Gastroesophageal sphincter (tissue), 3 donors: ENCODE results near the gene TRDN.

Source experiments
- EP300 ChIP-seq: sonication (generic); formaldehyde crosslinking; IDR thresholded peaks from one replicate; pipeline ENCODE4 v1.6.1; 2017; ENCODE audit warnings: antibody characterized with exemption, mild to moderate bottlenecking
- POLR2AphosphoS5 ChIP-seq: sonication (generic); formaldehyde crosslinking; IDR thresholded peaks from one replicate; pipeline ENCODE4 v1.6.1; 2017; ENCODE audit warnings: antibody characterized with exemption
- TF ChIP-seq, protein P1 (sequence below), 4 experiments: fragments of 200-600 bp in 2 of 4; fragments of 450-650 bp in 2 of 4; sonication (generic) in 1 of 4; IDR thresholded peaks; one replicate each; pipeline ENCODE4 v1.5.1; 2017 to 2019; ENCODE audit warnings: antibody characterized with exemption in 4 of 4, mild to moderate bottlenecking in 2 of 4, moderate library complexity in 2 of 4

DNA sequence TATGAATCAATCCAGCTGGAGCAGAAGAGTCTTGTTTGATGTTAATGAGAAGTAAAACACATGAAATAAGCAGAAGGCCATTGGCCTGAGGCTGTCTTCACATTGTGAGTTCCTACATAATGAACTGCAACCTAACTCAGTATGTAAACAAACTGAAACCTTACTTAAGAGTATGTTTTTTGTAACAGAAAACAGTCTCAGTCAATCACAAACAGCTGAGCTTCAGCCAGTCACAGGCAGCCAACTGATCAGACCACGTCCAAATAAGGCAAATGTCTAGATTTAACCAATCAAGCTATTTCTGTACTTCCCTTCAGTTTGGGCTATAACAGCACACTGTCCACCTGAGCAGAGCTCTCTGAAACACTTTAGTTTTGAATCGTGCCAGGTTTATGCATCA, 234.7 kb downstream of the TRDN start:
- TF ChIP-seq, protein P1, sequence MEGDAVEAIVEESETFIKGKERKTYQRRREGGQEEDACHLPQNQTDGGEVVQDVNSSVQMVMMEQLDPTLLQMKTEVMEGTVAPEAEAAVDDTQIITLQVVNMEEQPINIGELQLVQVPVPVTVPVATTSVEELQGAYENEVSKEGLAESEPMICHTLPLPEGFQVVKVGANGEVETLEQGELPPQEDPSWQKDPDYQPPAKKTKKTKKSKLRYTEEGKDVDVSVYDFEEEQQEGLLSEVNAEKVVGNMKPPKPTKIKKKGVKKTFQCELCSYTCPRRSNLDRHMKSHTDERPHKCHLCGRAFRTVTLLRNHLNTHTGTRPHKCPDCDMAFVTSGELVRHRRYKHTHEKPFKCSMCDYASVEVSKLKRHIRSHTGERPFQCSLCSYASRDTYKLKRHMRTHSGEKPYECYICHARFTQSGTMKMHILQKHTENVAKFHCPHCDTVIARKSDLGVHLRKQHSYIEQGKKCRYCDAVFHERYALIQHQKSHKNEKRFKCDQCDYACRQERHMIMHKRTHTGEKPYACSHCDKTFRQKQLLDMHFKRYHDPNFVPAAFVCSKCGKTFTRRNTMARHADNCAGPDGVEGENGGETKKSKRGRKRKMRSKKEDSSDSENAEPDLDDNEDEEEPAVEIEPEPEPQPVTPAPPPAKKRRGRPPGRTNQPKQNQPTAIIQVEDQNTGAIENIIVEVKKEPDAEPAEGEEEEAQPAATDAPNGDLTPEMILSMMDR (IDR thresholded peaks at IDR 0.05), result no peak
- no peak for TF ChIP-seq EP300
- TF ChIP-seq POLR2AphosphoS5, result no peak
